HPDE6-E6E7 (cell line): Measurements from ENCODE around the gene ME1.
"Not testable (repeated sequence)": the region's sequence is repeated elsewhere in the genome, so short reads cannot be mapped to it uniquely, and the experiment has no call there.

Experiments
- DNase-seq: peaks from one replicate; pipeline ENCODE4 v3.0.0; 2011; ENCODE audit warnings: missing footprints; ENCODE audit errors: extremely low spot score

The ME1 gene

GRCh38 chr6:83257791-83258190 is 173.1 kb downstream of the ME1 start:
- DNase-seq = no peak

GRCh38 chr6:83256719-83257118 is 174.1 kb downstream of the ME1 start:
- DNase-seq = not testable (repeated sequence)

GRCh38 chr6:83252719-83253118 is 178.1 kb downstream of the ME1 start:
- no peak for DNase-seq

GRCh38 chr6:83250235-83250634 is 180.6 kb downstream of the ME1 start:
- DNase-seq = no peak

- no peak for DNase-seq
Measured at GRCh38 chr6:83247471-83247870, 183.4 kb downstream of the ME1 start.

- DNase-seq = no peak
Measured at GRCh38 chr6:83231146-83231545, 199.7 kb downstream of the ME1 start.

- no peak for DNase-seq
Measured at GRCh38 chr6:83226517-83226916, 204.3 kb downstream of the ME1 start.

GRCh38 chr6:83221889-83222479 is 208.9 kb downstream of the ME1 start:
- DNase-seq = no peak

- no peak for DNase-seq
Measured at GRCh38 chr6:83221276-83221675, 209.6 kb downstream of the ME1 start.

- no peak for DNase-seq
Measured at GRCh38 chr6:83220121-83220520, 210.7 kb downstream of the ME1 start.

GRCh38 chr6:83218646-83219045 is 212.2 kb downstream of the ME1 start:
- DNase-seq = no peak

- DNase-seq = no peak
Measured at GRCh38 chr6:83216806-83217205, 214.0 kb downstream of the ME1 start.

- DNase-seq = peak; percentile 49
Measured at GRCh38 chr6:83215131-83216047, 215.5 kb downstream of the ME1 start.

GRCh38 chr6:83202031-83202430 is 228.8 kb downstream of the ME1 start:
- no peak for DNase-seq

GRCh38 chr6:83199863-83200225 is 231.0 kb downstream of the ME1 start:
- peak; percentile 64 for DNase-seq

- no peak for DNase-seq
Measured at GRCh38 chr6:83199173-83199862, 231.5 kb downstream of the ME1 start.

GRCh38 chr6:83198486-83199172 is 232.2 kb downstream of the ME1 start:
- no peak for DNase-seq

GRCh38 chr6:83193747-83194566 is 236.9 kb downstream of the ME1 start:
- peak; percentile 17 for DNase-seq

GRCh38 chr6:83192871-83193746 is 237.7 kb downstream of the ME1 start, which contains the start of the genes PGM3 and RWDD2A:
Gene PGM3 (minus strand): TSS chr6:83193265. CDS start chr6:83191012, 2,253 bp downstream.
Gene RWDD2A (plus strand): TSS chr6:83193357. CDS start chr6:83194452, 1,095 bp downstream.
- DNase-seq = peak; percentile 94

- DNase-seq = peak; percentile 15
Measured at GRCh38 chr6:83192456-83192855, 238.4 kb downstream of the ME1 start.
